Activated CD4-positive, alpha-beta T cell treated with anti-CD3 and anti-CD28 coated beads, Interleukin-2, amount 10 ng/mL, durations not matched to agents 7 days and 5 days (primary cell): Measurements from ENCODE around the gene GSTM4. TPM values are rescaled to one million over a fixed set of nuclear protein-coding genes. Genes with fewer than 3 reads are reported as not detected.

Experiments used
- CTCF ChIA-PET: fragments of 350-600 bp; sonication (Branson Sonifier 250); formaldehyde crosslinking; loops from one replicate; lab custom pipeline; 2021; ENCODE audit warnings: antibody characterized with exemption; lab: Charles Lee
- POLR2A ChIA-PET: fragments of 350-600 bp; sonication (Branson Sonifier 250); formaldehyde crosslinking; loops from one replicate; lab custom pipeline; 2021; ENCODE audit warnings: antibody characterized with exemption; lab: Charles Lee
- DNase-seq: peaks from one replicate; pipeline ENCODE4 v3.0.0-alpha.2; 2020
- H3K27ac Mint-ChIP-seq: one replicate; pipeline ENCODE4 v1.8.0; 2021; ENCODE audit warnings: mild to moderate bottlenecking, moderate library complexity, mixed read lengths
- H3K27me3 Mint-ChIP-seq: one replicate; pipeline ENCODE4 v1.8.0; 2021; ENCODE audit warnings: mixed read lengths
- H3K36me3 Mint-ChIP-seq: one replicate; pipeline ENCODE4 v1.8.0; 2021; ENCODE audit warnings: low read depth, mixed read lengths
- H3K4me1 Mint-ChIP-seq: one replicate; pipeline ENCODE4 v1.8.0; 2021; ENCODE audit warnings: mixed read lengths
- H3K4me3 Mint-ChIP-seq: one replicate; pipeline ENCODE4 v1.8.0; 2021; ENCODE audit warnings: mild to moderate bottlenecking, moderate library complexity, mixed read lengths
- H3K9me3 Mint-ChIP-seq: one replicate; pipeline ENCODE4 v1.8.0; 2021; ENCODE audit warnings: mixed read lengths
- total RNA-seq, 2 experiments: library from RNA; stranded (reverse); gene quantifications; one replicate each; pipeline ENCODE4 v1.2.3, GENCODE V29; 2021

The GSTM4 gene
- total RNA-seq, 2 experiments from 2014 or later = 34.3 to 36.3 TPM

DNA sequence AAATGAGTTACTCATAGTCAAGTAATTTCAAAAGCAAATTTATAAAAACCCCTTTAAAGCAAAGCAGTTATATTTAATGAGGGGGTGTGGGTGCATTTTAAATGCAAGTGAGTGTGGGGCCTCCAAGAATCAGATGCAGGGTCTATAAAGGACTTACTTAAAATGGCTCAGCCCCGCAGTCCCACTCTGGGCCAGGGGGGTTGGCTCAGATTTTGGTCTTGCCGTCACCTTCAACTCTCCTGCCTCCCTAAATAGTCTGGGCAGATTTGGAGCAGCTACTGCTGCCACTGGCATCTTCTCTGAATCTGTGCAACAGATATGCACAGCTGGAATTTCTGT is 20.1 kb upstream of the GSTM4 start:
- ChIA-PET CTCF (interaction anchor here (0.9 to 7.1 kb wide), 7 partner anchors 8 to 349 kb away, joined by 3 to 112 read pairs (median 10); partner anchors contain the start of gene AHCYL1), POLR2A (no interaction called here)
- no peaks in the 10 kb centered on the region for H3K27me3 Mint-ChIP-seq
- H3K27ac Mint-ChIP-seq = no peak overlapping the region
- peaks cover 20% of the 10 kb centered on the region for H3K4me1 Mint-ChIP-seq
- no peak overlapping the region for H3K4me3 Mint-ChIP-seq
- DNase-seq = peak; percentile 4
- H3K36me3 Mint-ChIP-seq = peaks cover 11% of the 10 kb centered on the region
- no peaks in the 10 kb centered on the region for H3K9me3 Mint-ChIP-seq

GRCh38 chr1:109636201-109636952 is 19.5 kb upstream of the GSTM4 start:
- Mint-ChIP-seq H3K4me3 (no peak overlapping the region), H3K27ac (no peak overlapping the region), H3K27me3 (no peaks in the 10 kb centered on the region), H3K4me1 (peaks cover 20% of the 10 kb centered on the region), H3K36me3 (peaks cover 6% of the 10 kb centered on the region), H3K9me3 (no peaks in the 10 kb centered on the region)
- peak; percentile 4 for DNase-seq
- POLR2A ChIA-PET = no interaction called here
- CTCF ChIA-PET = interaction anchor here (0.7 to 7.1 kb wide), 8 partner anchors 9 to 348 kb away, joined by 3 to 112 read pairs (median 8); partner anchors contain the start of gene AHCYL1

- peaks cover 20% of the 10 kb centered on the region for H3K4me1 Mint-ChIP-seq
- no peaks in the 10 kb centered on the region for H3K36me3 Mint-ChIP-seq
- H3K27me3 Mint-ChIP-seq = no peaks in the 10 kb centered on the region
- ChIA-PET CTCF (interaction anchor here (0.9 to 7.1 kb wide), 7 partner anchors 10 to 347 kb away, joined by 3 to 112 read pairs (median 10); partner anchors contain the start of gene AHCYL1), POLR2A (no interaction called here)
- no peak overlapping the region for H3K27ac Mint-ChIP-seq
- H3K4me3 Mint-ChIP-seq = no peak overlapping the region
- DNase-seq = no peak
- no peaks in the 10 kb centered on the region for H3K9me3 Mint-ChIP-seq
Observed at GRCh38 chr1:109637446-109637845, 18.5 kb upstream of the GSTM4 start.

DNA sequence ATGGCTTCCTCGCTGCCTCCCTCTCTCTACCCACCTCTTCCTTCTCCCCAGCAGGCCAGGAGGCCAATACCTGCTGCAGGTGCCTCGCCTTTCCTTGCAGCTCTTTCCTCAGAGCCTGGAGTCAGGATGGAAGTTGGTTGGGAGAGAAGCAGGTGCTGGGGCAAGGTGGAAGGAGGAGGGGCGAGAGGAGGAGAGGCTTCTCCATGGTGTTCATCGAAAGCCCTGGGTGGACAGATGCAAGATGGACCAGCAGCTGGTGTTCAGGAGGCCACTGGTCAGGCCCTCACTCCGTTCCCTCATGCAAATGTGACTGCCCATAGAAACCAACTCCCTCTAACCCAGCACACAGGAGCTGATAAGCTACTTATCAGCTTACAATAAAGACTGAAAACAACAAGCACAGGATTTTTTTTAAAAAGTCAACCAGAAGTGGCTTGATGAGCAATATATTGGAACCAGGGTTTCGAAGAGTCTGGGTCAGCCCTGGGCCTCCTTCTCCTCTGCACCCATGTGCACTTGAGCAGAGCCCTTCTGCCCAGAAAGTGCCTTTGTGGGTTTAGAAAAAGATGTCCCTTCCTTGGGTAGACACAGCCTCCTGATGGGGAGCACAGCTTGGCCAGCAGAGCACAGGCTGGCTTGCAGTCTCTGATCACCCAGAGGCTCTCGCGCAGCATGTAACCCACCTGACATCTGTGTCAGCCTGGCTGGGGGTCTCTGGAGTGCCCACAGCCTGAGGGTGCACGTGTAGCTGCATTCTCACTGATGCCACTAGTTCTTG is 16.6 kb upstream of the GSTM4 start:
- Mint-ChIP-seq H3K27ac (no peak overlapping the region), H3K4me3 (no peak overlapping the region), H3K27me3 (no peaks in the 10 kb centered on the region), H3K36me3 (no peaks in the 10 kb centered on the region), H3K4me1 (peaks cover 32% of the 10 kb centered on the region), H3K9me3 (no peaks in the 10 kb centered on the region)
- ChIA-PET CTCF (interaction anchor here (0.6 to 7.1 kb wide), 30 partner anchors 11 to 426 kb away, joined by 3 to 112 read pairs (median 6); partner anchors contain the start of genes AHCYL1, AMPD2, GNAI3 and GNAT2), POLR2A (interaction anchor here (0.6 kb wide), 1 partner anchor 314 kb away, joined by 3 read pairs; no protein-coding TSS in a partner anchor)
- DNase-seq = peak; percentile 5

GRCh38 chr1:109639841-109640184 is 16.1 kb upstream of the GSTM4 start:
- ChIA-PET POLR2A (interaction anchor here (1.2 kb wide), 1 partner anchor 134 kb away, joined by 3 read pairs; no protein-coding TSS in a partner anchor), CTCF (interaction anchor here (0.5 to 7.1 kb wide), 44 partner anchors 11 to 1483 kb away, joined by 3 to 112 read pairs (median 5); partner anchors contain the start of genes AHCYL1, AMPD2, GNAI3 and GNAT2)
- no peaks in the 10 kb centered on the region for H3K27me3 Mint-ChIP-seq
- DNase-seq = no peak
- H3K27ac Mint-ChIP-seq = no peak overlapping the region
- H3K9me3 Mint-ChIP-seq = no peaks in the 10 kb centered on the region
- no peaks in the 10 kb centered on the region for H3K36me3 Mint-ChIP-seq
- H3K4me3 Mint-ChIP-seq = no peak overlapping the region
- H3K4me1 Mint-ChIP-seq = peaks cover 26% of the 10 kb centered on the region

DNA sequence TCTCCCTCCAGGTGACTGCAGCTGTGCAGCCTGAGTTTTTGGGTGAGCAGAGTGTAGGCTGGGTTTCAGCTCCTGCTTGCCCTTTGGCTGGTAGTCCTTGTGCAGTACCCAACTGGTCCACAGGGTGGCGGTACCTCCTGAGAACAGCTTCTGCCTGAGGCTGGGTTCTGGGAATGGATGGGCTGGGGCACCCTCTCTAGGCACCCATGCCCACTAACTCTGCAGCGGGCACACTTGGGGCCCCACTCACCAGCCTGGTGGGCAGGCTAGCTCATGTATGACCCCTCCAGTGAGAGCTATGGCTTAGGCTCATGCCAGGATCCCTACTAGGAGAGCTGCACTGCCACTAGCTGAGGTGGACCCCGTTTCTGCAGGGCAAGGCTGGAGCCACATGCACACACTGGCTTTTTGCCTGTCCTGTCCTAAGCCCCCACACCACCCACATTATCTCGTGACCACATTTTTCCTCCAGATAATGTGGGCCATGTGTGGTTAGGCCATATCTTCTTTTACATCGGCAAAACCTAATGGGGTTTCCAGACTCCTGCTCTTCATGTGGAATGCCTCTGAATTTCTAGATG is 15.5 kb upstream of the GSTM4 start:
- peak; percentile 93 for DNase-seq
- ChIA-PET CTCF (interaction anchor here (0.5 to 7.1 kb wide), 46 partner anchors 10 to 1482 kb away, joined by 3 to 112 read pairs (median 5); partner anchors contain the start of genes AHCYL1, AMPD2, GNAI3 and GNAT2), POLR2A (interaction anchor here (1.2 kb wide), 1 partner anchor 134 kb away, joined by 3 read pairs; no protein-coding TSS in a partner anchor)
- H3K27ac Mint-ChIP-seq = no peak overlapping the region
- peaks cover 21% of the 10 kb centered on the region for H3K4me1 Mint-ChIP-seq
- H3K9me3 Mint-ChIP-seq = no peaks in the 10 kb centered on the region
- H3K4me3 Mint-ChIP-seq = no peak overlapping the region
- no peaks in the 10 kb centered on the region for H3K36me3 Mint-ChIP-seq
- H3K27me3 Mint-ChIP-seq = no peaks in the 10 kb centered on the region

DNA sequence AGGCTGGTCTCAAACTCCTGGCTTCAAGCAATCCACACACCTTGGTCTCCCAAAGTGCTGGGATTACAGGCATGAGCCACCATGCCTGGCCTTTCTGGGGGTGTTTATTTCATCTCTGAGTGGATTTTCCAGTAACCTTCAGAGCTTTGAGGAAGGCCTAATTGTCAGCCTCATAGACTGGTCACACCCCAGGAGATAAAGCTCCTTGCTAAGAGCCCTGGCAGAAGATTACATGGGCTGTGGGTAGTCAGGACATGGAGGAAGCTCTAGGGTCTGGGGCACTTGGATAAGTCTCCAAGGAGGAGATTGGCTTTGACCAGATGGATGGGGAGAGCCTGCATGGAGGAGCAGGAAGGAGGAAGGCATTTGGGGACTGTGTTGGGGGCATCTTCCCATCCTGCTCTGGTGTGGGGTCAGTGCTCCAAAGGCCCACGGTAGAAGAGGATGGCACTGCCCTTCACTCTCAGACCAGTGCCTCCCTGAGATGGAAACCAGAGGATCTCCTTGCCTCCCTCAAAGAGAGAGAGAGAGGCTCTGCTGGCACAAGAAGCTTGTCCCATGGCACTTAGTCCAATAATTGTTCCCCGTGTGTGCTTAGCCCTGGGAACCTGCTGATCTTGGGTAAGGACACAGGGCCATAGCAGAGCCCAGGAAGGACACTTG is 14.7 kb upstream of the GSTM4 start:
- POLR2A ChIA-PET = interaction anchor here (1.2 kb wide), 1 partner anchor 133 kb away, joined by 3 read pairs; no protein-coding TSS in a partner anchor
- H3K4me3 Mint-ChIP-seq = no peak overlapping the region

DNA sequence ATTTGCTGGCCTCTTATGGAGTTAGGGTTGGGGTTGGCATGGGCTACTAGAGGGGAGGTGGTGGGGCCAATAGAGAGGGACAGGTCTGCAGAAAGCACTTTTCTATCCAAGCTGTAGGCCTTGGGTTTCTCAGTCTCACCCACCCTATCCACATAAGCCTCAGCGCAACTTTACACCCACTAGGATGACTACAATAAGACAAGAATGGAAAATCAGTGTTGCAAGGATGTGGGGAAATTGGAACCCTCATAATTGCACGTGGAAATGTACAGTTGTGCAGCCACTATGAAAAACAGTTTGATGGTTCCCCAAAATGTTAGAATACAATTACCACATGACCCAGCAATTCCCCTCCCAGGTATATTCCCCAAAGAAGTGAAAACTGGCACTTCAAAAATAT is 14.0 kb upstream of the GSTM4 start:
- Mint-ChIP-seq H3K9me3 (no peaks in the 10 kb centered on the region), H3K4me1 (peaks cover 18% of the 10 kb centered on the region), H3K27me3 (no peaks in the 10 kb centered on the region), H3K4me3 (no peak overlapping the region), H3K27ac (no peak overlapping the region), H3K36me3 (no peaks in the 10 kb centered on the region)
- CTCF ChIA-PET = interaction anchor here (0.7 to 7.1 kb wide), 8 partner anchors 9 to 343 kb away, joined by 3 to 112 read pairs (median 41); partner anchors contain the start of genes AHCYL1 and GSTM4
- POLR2A ChIA-PET = no interaction called here
- DNase-seq = peak; percentile 2

More for the DNA sequence above, 14.7 kb upstream of the GSTM4 start:
- peak; percentile 2 for DNase-seq
- H3K27me3 Mint-ChIP-seq = no peaks in the 10 kb centered on the region
- CTCF ChIA-PET = interaction anchor here (0.8 to 7.1 kb wide), 20 partner anchors 9 to 373 kb away, joined by 3 to 112 read pairs (median 8); partner anchors contain the start of genes AHCYL1, GNAI3, GPR61 and GSTM4
- no peak overlapping the region for H3K27ac Mint-ChIP-seq
- no peaks in the 10 kb centered on the region for H3K36me3 Mint-ChIP-seq
- peaks cover 18% of the 10 kb centered on the region for H3K4me1 Mint-ChIP-seq
- H3K9me3 Mint-ChIP-seq = no peaks in the 10 kb centered on the region

GRCh38 chr1:109642626-109643025 is 13.3 kb upstream of the GSTM4 start:
- H3K4me3 Mint-ChIP-seq = no peak overlapping the region
- POLR2A ChIA-PET = no interaction called here
- H3K36me3 Mint-ChIP-seq = no peaks in the 10 kb centered on the region
- no peaks in the 10 kb centered on the region for H3K27me3 Mint-ChIP-seq
- peaks cover 18% of the 10 kb centered on the region for H3K4me1 Mint-ChIP-seq
- CTCF ChIA-PET = interaction anchor here (0.6 to 1.5 kb wide), 8 partner anchors 9 to 341 kb away, joined by 3 to 9 read pairs (median 3); partner anchors contain the start of genes AHCYL1 and GSTM4
- H3K9me3 Mint-ChIP-seq = no peaks in the 10 kb centered on the region
- no peak overlapping the region for H3K27ac Mint-ChIP-seq
- DNase-seq = peak; percentile 3

GRCh38 chr1:109643385-109644230 is 12.3 kb upstream of the GSTM4 start:
- ChIA-PET CTCF (interaction anchor here (0.7 to 1.5 kb wide), 9 partner anchors 12 to 340 kb away, joined by 3 to 9 read pairs (median 3); partner anchors contain the start of genes AHCYL1 and GSTM4), POLR2A (no interaction called here)
- Mint-ChIP-seq H3K27me3 (no peaks in the 10 kb centered on the region), H3K4me3 (no peak overlapping the region), H3K27ac (no peak overlapping the region), H3K9me3 (no peaks in the 10 kb centered on the region), H3K4me1 (peaks cover 18% of the 10 kb centered on the region), H3K36me3 (no peaks in the 10 kb centered on the region)
- DNase-seq = peak; percentile 92

- CTCF ChIA-PET = interaction anchor here (0.7 to 1.5 kb wide), 4 partner anchors 39 to 340 kb away, joined by 3 to 6 read pairs (median 4); partner anchors contain the start of gene AHCYL1
Observed at GRCh38 chr1:109644670-109645069, 11.2 kb upstream of the GSTM4 start.

More at GRCh38 chr1:109644670-109645069, 11.2 kb upstream of the GSTM4 start:
- Mint-ChIP-seq H3K9me3 (no peaks in the 10 kb centered on the region), H3K36me3 (no peaks in the 10 kb centered on the region), H3K4me1 (peaks cover 18% of the 10 kb centered on the region), H3K4me3 (no peak overlapping the region), H3K27me3 (no peaks in the 10 kb centered on the region), H3K27ac (no peak overlapping the region)
- POLR2A ChIA-PET = no interaction called here
- no peak for DNase-seq
